Ishikawa (cell line): ENCODE data around the gene OR6S1.

ENCODE experiments used
- CEBPB ChIP-seq: IDR thresholded peaks from 2 replicates; pipeline ENCODE4 v1.6.1; 2012
- CREB1 ChIP-seq: IDR thresholded peaks from 2 replicates; pipeline ENCODE4 v1.6.1; 2012; ENCODE audit warnings: low read depth
- EGR1 ChIP-seq: IDR thresholded peaks from 2 replicates; pipeline ENCODE4 v1.6.1; 2012
- EP300 ChIP-seq: IDR thresholded peaks from 2 replicates; pipeline ENCODE4 v1.6.1; 2012; ENCODE audit warnings: borderline replicate concordance
- FOXM1 ChIP-seq: IDR thresholded peaks from 2 replicates; pipeline ENCODE4 v1.6.1; 2012; ENCODE audit warnings: low read depth, borderline replicate concordance
- MAX ChIP-seq: IDR thresholded peaks from 2 replicates; pipeline ENCODE4 v1.6.1; 2012
- NFIC ChIP-seq: IDR thresholded peaks from 2 replicates; pipeline ENCODE4 v1.6.1; 2012
- RAD21 ChIP-seq: IDR thresholded peaks from 2 replicates; pipeline ENCODE4 v1.6.1; 2012; ENCODE audit warnings: low read depth
- REST ChIP-seq: IDR thresholded peaks from 2 replicates; pipeline ENCODE4 v1.6.1; 2012; ENCODE audit warnings: low read depth, mild to moderate bottlenecking
- TAF1 ChIP-seq: IDR thresholded peaks from 2 replicates; pipeline ENCODE4 v1.6.1; 2012; ENCODE audit warnings: low read depth, mild to moderate bottlenecking
- TCF12 ChIP-seq: IDR thresholded peaks from 2 replicates; pipeline ENCODE4 v1.6.1; 2012; ENCODE audit warnings: low read depth
- TEAD4 ChIP-seq: IDR thresholded peaks from 2 replicates; pipeline ENCODE4 v1.6.1; 2012
- USF1 ChIP-seq: IDR thresholded peaks from 2 replicates; pipeline ENCODE4 v1.6.1; 2012
- YY1 ChIP-seq: IDR thresholded peaks from 2 replicates; pipeline ENCODE4 v1.6.1; 2012; ENCODE audit warnings: low read depth
- ZBTB7A ChIP-seq: IDR thresholded peaks from 2 replicates; pipeline ENCODE4 v1.6.1; 2012; ENCODE audit warnings: low read depth

OR6S1 gene

GRCh38 chr14:20608383-20609110 is 32.9 kb downstream of the OR6S1 start:
- TF ChIP-seq USF1: no peak
- no peak for TF ChIP-seq REST
- no peak for TF ChIP-seq EP300
- no peak for TF ChIP-seq CEBPB
- no peak for TF ChIP-seq EGR1

GRCh38 chr14:20607617-20608016 is 33.9 kb downstream of the OR6S1 start:
- TF ChIP-seq TEAD4 (no peak), RAD21 (no peak), TAF1 (no peak), CEBPB (no peak), YY1 (no peak), REST (no peak), EGR1 (no peak), MAX (no peak), FOXM1 (no peak)

DNA sequence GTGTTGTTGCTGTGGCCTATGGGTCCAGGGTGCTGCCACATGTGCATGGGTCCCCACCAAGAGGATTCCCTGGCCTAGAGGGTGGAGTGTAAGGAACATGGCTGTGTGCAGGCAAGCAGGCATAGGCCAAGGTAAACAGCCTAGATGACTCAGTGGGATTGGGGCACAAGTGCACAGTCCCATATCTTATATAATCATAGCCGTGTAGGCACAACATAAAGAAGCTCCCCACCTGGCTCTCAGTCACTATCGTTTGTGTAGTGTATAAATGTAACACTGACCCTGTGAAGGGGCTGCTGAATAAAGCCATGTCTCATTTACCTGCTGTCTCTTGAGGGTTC is 34.6 kb downstream of the OR6S1 start:
- TF ChIP-seq RAD21: no peak
- no peak for TF ChIP-seq NFIC
- TF ChIP-seq CEBPB: no peak
- no peak for TF ChIP-seq TCF12
- no peak for TF ChIP-seq ZBTB7A
- no peak for TF ChIP-seq TEAD4
- TF ChIP-seq EGR1: no peak
- no peak for TF ChIP-seq TAF1
- TF ChIP-seq CREB1: no peak
- TF ChIP-seq FOXM1: no peak
- no peak for TF ChIP-seq USF1
- no peak for TF ChIP-seq REST
- no peak for TF ChIP-seq YY1
- no peak for TF ChIP-seq MAX
- no peak for TF ChIP-seq EP300

GRCh38 chr14:20606190-20606901 is 35.1 kb downstream of the OR6S1 start:
- TF ChIP-seq REST (no peak), RAD21 (peak; percentile 92)
